ENCODE measurements around the gene GPC6. TPM values are rescaled to one million over a fixed set of nuclear protein-coding genes. Genes with fewer than 3 reads are reported as not detected.

Gene GPC6
- total and polyA plus RNA-seq, 4 donors, result 5.9 to 29.1 (median 18.2) TPM

DNA sequence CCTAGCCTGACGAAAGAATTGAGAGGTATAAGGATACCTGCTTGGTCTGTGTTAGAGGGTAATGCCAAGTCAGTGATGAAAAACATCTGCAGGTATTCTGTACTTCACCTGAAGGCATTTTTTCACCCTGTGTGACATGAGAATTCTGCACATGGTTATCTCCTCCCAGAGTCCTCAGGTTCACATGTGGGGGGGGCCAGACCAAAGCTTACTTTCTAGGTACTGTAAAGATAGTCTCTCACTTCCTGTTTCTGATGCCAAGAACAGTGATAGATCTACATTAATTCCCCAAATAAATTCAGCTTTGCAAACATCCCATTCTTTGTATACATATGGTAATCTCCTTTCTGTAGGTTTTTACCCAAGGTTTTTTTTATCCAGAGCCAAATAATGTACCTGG is 53.4 kb downstream of the GPC6 start:
- H3K27me3 ChIP-seq (ENCODE audit: control insufficient read depth in 4 of 4, insufficient read depth in 4 of 4, low read length in 3 of 4), result no peaks in the 10 kb centered on the region
- H3K4me1 ChIP-seq (ENCODE audit: control insufficient read depth in 4 of 4, insufficient read depth in 4 of 4, low read length in 3 of 4), result peaks cover 0 to 6% (median 2%) of the 10 kb centered on the region in 4 donors
- no peak for TF ChIP-seq GABPA (IDR thresholded peaks at IDR 0.05 in 1 of 2, conservative IDR thresholded peaks at IDR 0.05 in 1 of 2)
- TF ChIP-seq SP1 (IDR thresholded peaks at IDR 0.05), result no peak
- no peak for TF ChIP-seq JUND (IDR thresholded peaks at IDR 0.05)
- TF ChIP-seq HNF4G (IDR thresholded peaks at IDR 0.05), result no peak
- TF ChIP-seq, protein P1, sequence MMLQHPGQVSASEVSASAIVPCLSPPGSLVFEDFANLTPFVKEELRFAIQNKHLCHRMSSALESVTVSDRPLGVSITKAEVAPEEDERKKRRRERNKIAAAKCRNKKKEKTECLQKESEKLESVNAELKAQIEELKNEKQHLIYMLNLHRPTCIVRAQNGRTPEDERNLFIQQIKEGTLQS (IDR thresholded peaks at IDR 0.05), result no peak
- TF ChIP-seq, protein P2, sequence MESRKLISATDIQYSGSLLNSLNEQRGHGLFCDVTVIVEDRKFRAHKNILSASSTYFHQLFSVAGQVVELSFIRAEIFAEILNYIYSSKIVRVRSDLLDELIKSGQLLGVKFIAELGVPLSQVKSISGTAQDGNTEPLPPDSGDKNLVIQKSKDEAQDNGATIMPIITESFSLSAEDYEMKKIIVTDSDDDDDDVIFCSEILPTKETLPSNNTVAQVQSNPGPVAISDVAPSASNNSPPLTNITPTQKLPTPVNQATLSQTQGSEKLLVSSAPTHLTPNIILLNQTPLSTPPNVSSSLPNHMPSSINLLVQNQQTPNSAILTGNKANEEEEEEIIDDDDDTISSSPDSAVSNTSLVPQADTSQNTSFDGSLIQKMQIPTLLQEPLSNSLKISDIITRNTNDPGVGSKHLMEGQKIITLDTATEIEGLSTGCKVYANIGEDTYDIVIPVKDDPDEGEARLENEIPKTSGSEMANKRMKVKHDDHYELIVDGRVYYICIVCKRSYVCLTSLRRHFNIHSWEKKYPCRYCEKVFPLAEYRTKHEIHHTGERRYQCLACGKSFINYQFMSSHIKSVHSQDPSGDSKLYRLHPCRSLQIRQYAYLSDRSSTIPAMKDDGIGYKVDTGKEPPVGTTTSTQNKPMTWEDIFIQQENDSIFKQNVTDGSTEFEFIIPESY (IDR thresholded peaks at IDR 0.05), result no peak
- no peak for TF ChIP-seq HNF4A (conservative IDR thresholded peaks at IDR 0.05)
- TF ChIP-seq NR2F2 (IDR thresholded peaks at IDR 0.05), result no peak
- no peaks in the 10 kb centered on the region for H3K36me3 ChIP-seq (ENCODE audit: control insufficient read depth in 4 of 4, insufficient read depth in 3 of 4, low read depth in 1 of 4, low read length in 3 of 4)
- no peak overlapping the region for H3K9ac ChIP-seq (ENCODE audit: low read depth in 1 of 2, low read length in 2 of 2)
- no peak overlapping the region for H3K27ac ChIP-seq (ENCODE audit: low read depth in 1 of 2, low read length in 2 of 2)
- 68% methylated on average over 1 of the region's 1 CpG for WGBS
- H3K4me3 ChIP-seq (ENCODE audit: low read depth in 1 of 3, low read length in 3 of 3), result no peak overlapping the region
- no peak for DNase-seq (ENCODE audit: low spot score)
- no peaks in the 10 kb centered on the region for H3K9me3 ChIP-seq (ENCODE audit: control insufficient read depth in 4 of 4, low read length in 3 of 4)

DNA sequence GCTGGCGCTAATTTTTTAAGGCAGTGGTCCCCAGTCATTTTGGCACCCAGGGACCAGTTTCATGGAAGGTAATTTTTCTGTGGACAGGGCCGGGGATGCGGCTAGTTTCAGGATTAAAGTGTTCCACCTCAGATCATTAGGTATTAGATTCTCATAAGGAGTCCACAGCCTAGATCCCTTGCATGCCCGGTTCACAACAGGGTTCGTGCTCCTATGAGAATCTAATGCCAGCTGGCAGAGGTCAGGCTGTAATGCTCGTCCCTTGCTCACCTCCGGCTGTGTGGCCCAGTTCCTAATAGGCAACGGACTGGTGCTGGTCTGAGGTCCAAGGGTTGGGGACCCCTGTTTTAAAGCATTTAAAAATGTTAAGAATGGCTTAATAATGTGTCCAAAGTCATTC is 54.1 kb downstream of the GPC6 start:
- WGBS, result 65% methylated on average over 8 of the region's 8 CpGs
- Histone ChIP-seq H3K27me3 (ENCODE audit: control insufficient read depth in 4 of 4, insufficient read depth in 4 of 4, low read length in 3 of 4) (no peaks in the 10 kb centered on the region), H3K36me3 (ENCODE audit: control insufficient read depth in 4 of 4, insufficient read depth in 3 of 4, low read depth in 1 of 4, low read length in 3 of 4) (no peaks in the 10 kb centered on the region), H3K4me1 (ENCODE audit: control insufficient read depth in 4 of 4, insufficient read depth in 4 of 4, low read length in 3 of 4) (peaks cover 0 to 6% (median 2%) of the 10 kb centered on the region in 4 donors), H3K9me3 (ENCODE audit: control insufficient read depth in 4 of 4, low read length in 3 of 4) (no peaks in the 10 kb centered on the region), H3K9ac (ENCODE audit: low read depth in 1 of 2, low read length in 2 of 2) (no peak overlapping the region), H3K4me3 (ENCODE audit: low read depth in 1 of 3, low read length in 3 of 3) (no peak overlapping the region), H3K27ac (ENCODE audit: low read depth in 1 of 2, low read length in 2 of 2) (no peak overlapping the region)
- TF ChIP-seq, protein P3, sequence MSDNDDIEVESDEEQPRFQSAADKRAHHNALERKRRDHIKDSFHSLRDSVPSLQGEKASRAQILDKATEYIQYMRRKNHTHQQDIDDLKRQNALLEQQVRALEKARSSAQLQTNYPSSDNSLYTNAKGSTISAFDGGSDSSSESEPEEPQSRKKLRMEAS (IDR thresholded peaks at IDR 0.05), result no peak
- TF ChIP-seq JUND (IDR thresholded peaks at IDR 0.05), result no peak
- TF ChIP-seq, protein P4, sequence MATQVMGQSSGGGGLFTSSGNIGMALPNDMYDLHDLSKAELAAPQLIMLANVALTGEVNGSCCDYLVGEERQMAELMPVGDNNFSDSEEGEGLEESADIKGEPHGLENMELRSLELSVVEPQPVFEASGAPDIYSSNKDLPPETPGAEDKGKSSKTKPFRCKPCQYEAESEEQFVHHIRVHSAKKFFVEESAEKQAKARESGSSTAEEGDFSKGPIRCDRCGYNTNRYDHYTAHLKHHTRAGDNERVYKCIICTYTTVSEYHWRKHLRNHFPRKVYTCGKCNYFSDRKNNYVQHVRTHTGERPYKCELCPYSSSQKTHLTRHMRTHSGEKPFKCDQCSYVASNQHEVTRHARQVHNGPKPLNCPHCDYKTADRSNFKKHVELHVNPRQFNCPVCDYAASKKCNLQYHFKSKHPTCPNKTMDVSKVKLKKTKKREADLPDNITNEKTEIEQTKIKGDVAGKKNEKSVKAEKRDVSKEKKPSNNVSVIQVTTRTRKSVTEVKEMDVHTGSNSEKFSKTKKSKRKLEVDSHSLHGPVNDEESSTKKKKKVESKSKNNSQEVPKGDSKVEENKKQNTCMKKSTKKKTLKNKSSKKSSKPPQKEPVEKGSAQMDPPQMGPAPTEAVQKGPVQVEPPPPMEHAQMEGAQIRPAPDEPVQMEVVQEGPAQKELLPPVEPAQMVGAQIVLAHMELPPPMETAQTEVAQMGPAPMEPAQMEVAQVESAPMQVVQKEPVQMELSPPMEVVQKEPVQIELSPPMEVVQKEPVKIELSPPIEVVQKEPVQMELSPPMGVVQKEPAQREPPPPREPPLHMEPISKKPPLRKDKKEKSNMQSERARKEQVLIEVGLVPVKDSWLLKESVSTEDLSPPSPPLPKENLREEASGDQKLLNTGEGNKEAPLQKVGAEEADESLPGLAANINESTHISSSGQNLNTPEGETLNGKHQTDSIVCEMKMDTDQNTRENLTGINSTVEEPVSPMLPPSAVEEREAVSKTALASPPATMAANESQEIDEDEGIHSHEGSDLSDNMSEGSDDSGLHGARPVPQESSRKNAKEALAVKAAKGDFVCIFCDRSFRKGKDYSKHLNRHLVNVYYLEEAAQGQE (IDR thresholded peaks at IDR 0.05), result no peak
- TF ChIP-seq TAF1 (conservative IDR thresholded peaks at IDR 0.05), result no peak
- no peak for TF ChIP-seq EGR1 (IDR thresholded peaks at IDR 0.05; ENCODE audit: low read depth in 2 of 2)
- no peak for TF ChIP-seq SP1 (IDR thresholded peaks at IDR 0.05)
- TF ChIP-seq, protein P5, sequence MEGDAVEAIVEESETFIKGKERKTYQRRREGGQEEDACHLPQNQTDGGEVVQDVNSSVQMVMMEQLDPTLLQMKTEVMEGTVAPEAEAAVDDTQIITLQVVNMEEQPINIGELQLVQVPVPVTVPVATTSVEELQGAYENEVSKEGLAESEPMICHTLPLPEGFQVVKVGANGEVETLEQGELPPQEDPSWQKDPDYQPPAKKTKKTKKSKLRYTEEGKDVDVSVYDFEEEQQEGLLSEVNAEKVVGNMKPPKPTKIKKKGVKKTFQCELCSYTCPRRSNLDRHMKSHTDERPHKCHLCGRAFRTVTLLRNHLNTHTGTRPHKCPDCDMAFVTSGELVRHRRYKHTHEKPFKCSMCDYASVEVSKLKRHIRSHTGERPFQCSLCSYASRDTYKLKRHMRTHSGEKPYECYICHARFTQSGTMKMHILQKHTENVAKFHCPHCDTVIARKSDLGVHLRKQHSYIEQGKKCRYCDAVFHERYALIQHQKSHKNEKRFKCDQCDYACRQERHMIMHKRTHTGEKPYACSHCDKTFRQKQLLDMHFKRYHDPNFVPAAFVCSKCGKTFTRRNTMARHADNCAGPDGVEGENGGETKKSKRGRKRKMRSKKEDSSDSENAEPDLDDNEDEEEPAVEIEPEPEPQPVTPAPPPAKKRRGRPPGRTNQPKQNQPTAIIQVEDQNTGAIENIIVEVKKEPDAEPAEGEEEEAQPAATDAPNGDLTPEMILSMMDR (IDR thresholded peaks at IDR 0.05; ENCODE audit: low read depth, low read length, missing input control), result no peak
- no peak for TF ChIP-seq YY1 (IDR thresholded peaks at IDR 0.05)
- no peak for TF ChIP-seq NR2F2 (IDR thresholded peaks at IDR 0.05)
- TF ChIP-seq GABPA (IDR thresholded peaks at IDR 0.05 in 1 of 2, conservative IDR thresholded peaks at IDR 0.05 in 1 of 2), result no peak
- TF ChIP-seq RAD21 (IDR thresholded peaks at IDR 0.05), result no peak
- no peak for TF ChIP-seq HNF4G (IDR thresholded peaks at IDR 0.05)
- TF ChIP-seq FOXA2 (IDR thresholded peaks at IDR 0.05), result no peak
- TF ChIP-seq, protein P1 (IDR thresholded peaks at IDR 0.05), result no peak
- no peak for DNase-seq (ENCODE audit: low spot score)

Data from liver (tissue), 9 donors.